Endothelial cell (in vitro differentiated cells): ENCODE results near the gene TSPAN15. TPM values are rescaled to one million over a fixed set of nuclear protein-coding genes. Genes with fewer than 3 reads are reported as not detected.

ENCODE experiments used
- DNase-seq: peaks from one replicate; pipeline ENCODE4 v3.0.0; 2021; ENCODE audit warnings: low spot score
- H3K27ac Mint-ChIP-seq: one replicate; pipeline ENCODE4 v1.8.0; 2021; ENCODE audit warnings: mixed read lengths, inconsistent platforms; ENCODE audit not compliant: unreplicated experiment
- H3K27me3 Mint-ChIP-seq: one replicate; pipeline ENCODE4 v1.8.0; 2021; ENCODE audit warnings: mild to moderate bottlenecking, moderate library complexity, mixed read lengths, inconsistent platforms; ENCODE audit not compliant: unreplicated experiment
- H3K36me3 Mint-ChIP-seq: one replicate; pipeline ENCODE4 v1.8.0; 2021; ENCODE audit warnings: mild to moderate bottlenecking, low read depth, mixed read lengths, inconsistent platforms; ENCODE audit not compliant: unreplicated experiment
- H3K4me1 Mint-ChIP-seq: one replicate; pipeline ENCODE4 v1.8.0; 2021; ENCODE audit warnings: mild to moderate bottlenecking, mixed read lengths, inconsistent platforms; ENCODE audit not compliant: unreplicated experiment
- H3K4me3 Mint-ChIP-seq: one replicate; pipeline ENCODE4 v1.8.0; 2021; ENCODE audit warnings: mild to moderate bottlenecking, mixed read lengths, inconsistent platforms; ENCODE audit not compliant: unreplicated experiment
- H3K9me3 Mint-ChIP-seq: one replicate; pipeline ENCODE4 v1.8.0; 2021; ENCODE audit warnings: mixed read lengths, inconsistent platforms; ENCODE audit not compliant: unreplicated experiment
- CTCF ChIP-seq: fragments of 200-600 bp; sonication (generic); IDR thresholded peaks from one replicate; pipeline ENCODE4 v1.5.0; 2021; ENCODE audit warnings: antibody characterized with exemption; ENCODE audit not compliant: unreplicated experiment
- total RNA-seq: library from RNA; stranded (reverse); fragmentation: NEBNext Ultra II Directional; extraction: Animal tissue kit (Norgen Biotek cat#: 25700); gene quantifications from one replicate; pipeline ENCODE4 v1.2.1, GENCODE V29; 2021; ENCODE audit not compliant: unreplicated experiment

The TSPAN15 gene
- total RNA-seq, 1 donor from 2014 or later = 195 TPM

DNA sequence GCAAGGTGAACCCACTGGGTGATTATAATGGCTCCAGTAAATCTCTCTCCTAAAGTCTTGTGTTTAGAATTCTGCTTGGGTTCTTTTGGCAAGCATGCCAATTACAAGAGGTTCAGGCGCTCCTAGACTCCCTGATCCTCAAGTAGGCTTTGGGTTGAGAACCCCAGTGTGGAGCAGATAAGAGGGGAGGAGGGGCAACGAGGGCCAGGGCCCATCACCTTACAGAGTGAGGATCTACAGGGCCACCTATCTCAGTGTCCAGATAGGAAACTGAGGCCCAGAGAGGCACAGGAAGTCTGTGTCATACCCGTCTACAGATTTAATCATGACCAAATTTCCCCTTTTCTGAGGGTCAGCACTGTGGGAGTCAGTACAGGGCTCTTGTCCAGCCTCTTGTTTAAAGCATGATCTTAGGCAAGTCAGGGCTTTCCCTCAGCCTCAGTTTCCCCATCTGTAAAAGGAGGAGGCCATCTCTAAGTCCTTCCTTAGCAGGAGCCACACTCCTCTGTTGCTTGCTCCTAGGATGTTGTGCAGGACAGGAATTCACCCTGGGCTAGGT is 39.0 kb upstream of the TSPAN15 start:
- Mint-ChIP-seq H3K9me3 (no peaks in the 10 kb centered on the region), H3K4me1 (peaks cover 6% of the 10 kb centered on the region), H3K4me3 (no peak overlapping the region), H3K27me3 (peaks cover 12% of the 10 kb centered on the region), H3K36me3 (no peaks in the 10 kb centered on the region), H3K27ac (no peak overlapping the region)
- no peak for TF ChIP-seq CTCF
- no peak for DNase-seq

GRCh38 chr10:69413221-69413865 is 37.9 kb upstream of the TSPAN15 start:
- H3K36me3 Mint-ChIP-seq = no peaks in the 10 kb centered on the region
- peak; percentile 26 for TF ChIP-seq CTCF
- H3K4me3 Mint-ChIP-seq = no peak overlapping the region
- peaks cover 3% of the 10 kb centered on the region for H3K4me1 Mint-ChIP-seq
- peaks cover 7% of the 10 kb centered on the region for H3K27me3 Mint-ChIP-seq
- H3K9me3 Mint-ChIP-seq = no peaks in the 10 kb centered on the region
- peak; percentile 68 for DNase-seq
- no peak overlapping the region for H3K27ac Mint-ChIP-seq

DNA sequence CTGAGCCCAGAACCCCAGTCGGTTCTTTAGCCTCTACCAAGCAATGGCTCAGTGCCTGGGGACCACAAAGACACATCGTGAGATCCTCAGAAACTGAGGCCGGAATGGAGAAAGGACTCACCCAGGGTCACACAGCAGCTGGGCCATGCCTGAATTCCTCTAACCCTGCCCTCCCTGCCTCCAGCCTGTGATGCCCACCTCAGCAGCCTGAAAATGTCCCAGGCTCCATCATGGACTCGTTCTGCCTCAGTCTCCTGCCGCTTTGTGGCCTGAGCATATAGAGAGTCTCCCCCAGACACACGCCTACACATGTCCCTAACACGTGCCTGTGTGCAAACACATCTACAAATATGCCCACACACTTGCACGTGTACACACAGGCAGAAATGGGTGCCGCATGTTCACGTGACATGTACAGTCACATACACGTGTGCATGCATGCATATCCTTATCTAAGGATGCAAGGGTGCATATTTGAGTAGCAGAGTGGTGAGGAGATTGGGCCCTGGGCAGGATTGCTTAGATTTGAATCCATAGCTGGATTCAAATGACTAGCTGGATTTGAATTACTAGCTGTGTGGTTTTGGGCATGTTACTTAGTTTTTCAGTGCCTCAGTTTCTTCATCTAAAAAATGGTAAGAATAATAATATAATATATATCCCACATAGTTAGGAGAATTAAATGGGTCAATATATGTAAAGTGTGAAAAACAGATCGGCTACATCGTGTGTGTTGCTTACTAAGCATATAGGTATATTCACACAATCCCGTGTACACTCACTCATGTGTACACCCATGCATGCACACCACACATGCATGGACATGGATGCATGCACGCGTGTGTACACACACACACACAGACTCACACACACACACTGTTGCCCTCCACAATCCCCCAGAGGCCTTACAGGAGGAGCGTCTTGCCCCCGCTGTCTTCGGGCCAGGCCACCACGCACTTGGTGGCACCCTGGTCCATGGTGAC is 36.9 kb upstream of the TSPAN15 start:
- Mint-ChIP-seq H3K27me3 (peaks cover 7% of the 10 kb centered on the region), H3K4me3 (no peak overlapping the region), H3K4me1 (peaks cover 3% of the 10 kb centered on the region), H3K36me3 (no peaks in the 10 kb centered on the region), H3K9me3 (no peaks in the 10 kb centered on the region), H3K27ac (no peak overlapping the region)
- no peak for DNase-seq
- no peak for TF ChIP-seq CTCF

GRCh38 chr10:69415049-69415448 is 36.2 kb upstream of the TSPAN15 start:
- peaks cover 3% of the 10 kb centered on the region for H3K4me1 Mint-ChIP-seq
- H3K27ac Mint-ChIP-seq = no peak overlapping the region
- peaks cover 7% of the 10 kb centered on the region for H3K27me3 Mint-ChIP-seq
- TF ChIP-seq CTCF = no peak
- no peaks in the 10 kb centered on the region for H3K36me3 Mint-ChIP-seq
- no peak for DNase-seq
- H3K4me3 Mint-ChIP-seq = no peak overlapping the region
- H3K9me3 Mint-ChIP-seq = no peaks in the 10 kb centered on the region
